ENCODE data around the gene AGPS.

The AGPS gene

DNA sequence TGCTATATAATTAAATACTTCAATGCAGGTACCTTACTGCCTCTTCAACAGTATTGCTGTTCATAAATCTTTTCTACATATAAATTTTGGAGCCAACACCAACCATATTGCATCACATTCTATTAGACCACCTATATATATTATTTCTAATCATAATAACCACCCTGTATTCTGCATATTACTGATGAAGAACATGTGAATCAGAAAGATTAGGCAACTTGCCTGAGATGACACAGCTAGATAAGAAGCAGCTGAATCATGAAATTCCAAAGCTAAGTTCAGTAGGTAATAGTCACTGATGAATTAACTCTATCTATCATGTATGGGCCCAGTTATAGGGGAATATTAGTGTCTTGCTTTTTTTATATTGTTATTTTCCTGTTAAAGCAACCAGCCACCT lies 161.8 kb downstream of the AGPS start:
- TF ChIP-seq, protein P1, sequence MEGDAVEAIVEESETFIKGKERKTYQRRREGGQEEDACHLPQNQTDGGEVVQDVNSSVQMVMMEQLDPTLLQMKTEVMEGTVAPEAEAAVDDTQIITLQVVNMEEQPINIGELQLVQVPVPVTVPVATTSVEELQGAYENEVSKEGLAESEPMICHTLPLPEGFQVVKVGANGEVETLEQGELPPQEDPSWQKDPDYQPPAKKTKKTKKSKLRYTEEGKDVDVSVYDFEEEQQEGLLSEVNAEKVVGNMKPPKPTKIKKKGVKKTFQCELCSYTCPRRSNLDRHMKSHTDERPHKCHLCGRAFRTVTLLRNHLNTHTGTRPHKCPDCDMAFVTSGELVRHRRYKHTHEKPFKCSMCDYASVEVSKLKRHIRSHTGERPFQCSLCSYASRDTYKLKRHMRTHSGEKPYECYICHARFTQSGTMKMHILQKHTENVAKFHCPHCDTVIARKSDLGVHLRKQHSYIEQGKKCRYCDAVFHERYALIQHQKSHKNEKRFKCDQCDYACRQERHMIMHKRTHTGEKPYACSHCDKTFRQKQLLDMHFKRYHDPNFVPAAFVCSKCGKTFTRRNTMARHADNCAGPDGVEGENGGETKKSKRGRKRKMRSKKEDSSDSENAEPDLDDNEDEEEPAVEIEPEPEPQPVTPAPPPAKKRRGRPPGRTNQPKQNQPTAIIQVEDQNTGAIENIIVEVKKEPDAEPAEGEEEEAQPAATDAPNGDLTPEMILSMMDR (IDR thresholded peaks at IDR 0.05; ENCODE audit: control insufficient read depth, extremely low read depth, insufficient read depth): no peak
- H3K4me3 ChIP-seq (ENCODE audit: low read depth, low read length): no peak overlapping the region
- DNase-seq (ENCODE audit: low read depth): no peak

DNA sequence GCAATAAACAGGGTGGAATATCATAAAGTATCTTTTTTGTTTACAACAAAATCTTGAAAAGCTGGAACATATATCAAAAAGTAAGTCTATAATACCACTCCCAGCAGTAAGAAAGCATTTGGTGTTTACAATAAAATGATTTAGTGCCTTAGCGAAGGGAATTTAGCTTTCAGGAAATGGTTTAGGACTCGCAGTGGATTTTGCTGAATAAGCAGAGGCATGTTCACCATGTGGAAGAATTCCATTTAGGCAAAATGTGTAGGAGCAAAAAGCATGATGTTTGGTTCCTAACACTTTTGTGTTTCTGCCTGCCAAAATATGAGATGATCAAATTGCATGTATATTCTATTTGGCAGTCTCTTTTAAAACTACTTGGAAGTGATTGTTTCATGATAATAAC lies 163.6 kb downstream of the AGPS start:
- no peak for DNase-seq (ENCODE audit: low read depth)
- no peak overlapping the region for H3K4me3 ChIP-seq (ENCODE audit: low read depth, low read length)
- TF ChIP-seq, protein P1 (IDR thresholded peaks at IDR 0.05; ENCODE audit: control insufficient read depth, extremely low read depth, insufficient read depth): no peak

DNA sequence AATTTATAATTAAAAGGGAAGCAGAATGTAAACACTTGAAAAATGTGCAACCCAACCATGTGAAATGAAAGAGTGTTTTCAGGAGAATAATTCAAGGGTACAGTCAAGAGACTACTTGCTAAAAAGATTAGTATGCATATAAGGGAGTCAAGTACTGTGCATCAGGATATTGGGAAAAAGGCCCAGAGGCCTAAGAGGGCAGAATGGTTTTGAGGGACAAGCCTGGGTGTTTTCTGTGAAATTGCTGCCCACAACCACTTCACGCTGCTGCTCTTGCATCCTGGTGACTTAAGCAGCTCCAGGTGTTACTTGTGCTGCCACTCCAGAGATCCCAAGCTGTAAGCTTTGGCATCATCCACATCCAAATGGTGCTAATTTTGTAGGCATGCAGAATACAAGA lies 165.2 kb downstream of the AGPS start:
- H3K4me3 ChIP-seq (ENCODE audit: low read depth, low read length): no peak overlapping the region
- no peak for DNase-seq (ENCODE audit: low read depth)
- TF ChIP-seq, protein P1 (IDR thresholded peaks at IDR 0.05; ENCODE audit: control insufficient read depth, extremely low read depth, insufficient read depth): no peak

DNA sequence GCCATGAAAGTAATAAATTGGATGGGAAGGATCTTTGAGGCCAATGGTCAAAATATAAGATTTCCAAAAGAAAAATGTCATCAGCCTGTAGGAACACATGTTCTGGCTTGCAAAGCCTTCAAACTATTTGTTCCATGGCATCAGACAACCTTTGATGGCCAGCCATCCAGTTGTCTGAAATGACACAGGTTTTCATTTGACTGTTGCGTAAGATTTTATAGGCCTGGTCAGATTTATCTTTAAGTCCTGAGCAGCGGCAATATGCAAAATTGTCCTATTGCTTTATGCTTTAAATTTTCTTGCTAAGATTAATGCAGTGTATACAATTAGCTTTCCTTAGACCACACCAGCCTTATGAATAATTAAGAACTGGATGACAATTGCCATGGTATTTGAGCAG lies 167.1 kb downstream of the AGPS start:
- no peak for DNase-seq (ENCODE audit: low read depth)
- TF ChIP-seq, protein P1 (IDR thresholded peaks at IDR 0.05; ENCODE audit: control insufficient read depth, extremely low read depth, insufficient read depth): no peak
- no peak overlapping the region for H3K4me3 ChIP-seq (ENCODE audit: low read depth, low read length)

DNA sequence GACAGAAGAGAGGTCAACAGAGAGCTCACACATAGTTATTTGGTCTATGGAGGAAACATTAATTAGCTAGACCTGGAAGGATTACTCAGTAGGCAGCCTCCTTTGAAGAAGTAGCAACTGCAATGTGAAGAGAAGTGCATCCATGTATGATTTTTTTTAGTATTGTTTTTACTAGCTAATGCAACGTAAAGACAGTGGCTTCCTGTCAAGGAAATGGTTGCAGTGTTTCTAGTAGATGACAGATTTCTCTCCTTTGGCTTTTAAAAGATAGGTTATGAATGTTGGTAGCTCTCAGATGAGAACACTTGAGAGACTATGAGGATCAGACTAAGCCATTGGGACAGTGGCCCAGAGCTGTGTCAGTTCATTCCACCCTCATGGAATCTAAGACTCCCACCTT lies 175.8 kb downstream of the AGPS start:
- TF ChIP-seq, protein P1 (IDR thresholded peaks at IDR 0.05; ENCODE audit: control insufficient read depth, extremely low read depth, insufficient read depth): no peak

DNA sequence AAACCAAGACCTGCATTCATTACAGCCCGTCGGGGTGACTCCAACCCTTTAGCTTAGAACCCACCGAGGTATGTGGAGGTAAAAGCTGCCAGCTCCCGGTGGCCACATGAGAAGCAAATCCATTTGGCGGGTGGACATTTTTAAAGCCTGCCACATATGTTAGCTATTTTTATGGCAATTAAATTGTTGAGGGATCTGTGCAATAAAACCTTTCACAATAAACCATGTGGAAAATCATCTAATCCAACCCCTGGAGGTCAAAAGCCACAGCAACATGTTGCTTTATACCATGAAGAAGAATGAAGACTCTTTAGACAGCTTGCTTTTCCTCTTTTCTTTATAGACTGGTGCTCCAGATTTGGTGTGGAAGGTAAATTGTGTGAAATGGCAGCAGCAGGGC lies 176.3 kb downstream of the AGPS start:
- DNase-seq (ENCODE audit: low read depth): no peak
- no peak overlapping the region for H3K4me3 ChIP-seq (ENCODE audit: low read depth, low read length)
- TF ChIP-seq, protein P1 (IDR thresholded peaks at IDR 0.05; ENCODE audit: control insufficient read depth, extremely low read depth, insufficient read depth): no peak

More for the DNA sequence above, 175.8 kb downstream of the AGPS start:
- H3K4me3 ChIP-seq (ENCODE audit: low read depth, low read length): no peak overlapping the region
- no peak for DNase-seq (ENCODE audit: low read depth)

DNA sequence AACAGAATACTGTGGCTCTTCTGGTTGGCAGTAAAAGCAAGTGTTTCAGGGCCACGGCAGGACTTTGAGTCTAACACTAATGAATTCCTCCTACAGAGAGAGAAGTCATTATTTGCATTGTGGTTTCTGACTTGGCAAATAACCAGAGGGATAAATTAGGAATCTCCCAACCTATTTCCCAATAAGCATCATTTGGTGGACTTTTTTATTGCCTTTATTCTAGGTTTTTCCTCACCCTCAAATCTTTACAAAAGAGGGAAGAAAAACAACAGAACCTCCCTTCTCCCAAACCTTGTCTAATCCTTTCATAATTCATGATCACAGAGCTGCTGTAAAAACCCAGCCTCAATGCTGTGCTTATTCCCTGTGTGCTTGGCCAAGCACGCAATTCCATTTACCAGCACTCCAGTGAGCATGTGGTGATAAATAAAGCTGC lies 179.7 kb downstream of the AGPS start:
- DNase-seq (ENCODE audit: low read depth): no peak
- TF ChIP-seq, protein P1 (IDR thresholded peaks at IDR 0.05; ENCODE audit: control insufficient read depth, extremely low read depth, insufficient read depth): no peak
- H3K4me3 ChIP-seq (ENCODE audit: low read depth, low read length): no peak overlapping the region
